Measurements from ENCODE around the gene MPPED1.

Gene MPPED1

GRCh38 chr22:43521716-43522115, 109.9 kb downstream of the MPPED1 start:
- no peak for DNase-seq (ENCODE audit: low spot score)

GRCh38 chr22:43526117-43526655, 114.4 kb downstream of the MPPED1 start:
- DNase-seq (ENCODE audit: low spot score), result no peak

- no peak for DNase-seq (ENCODE audit: low spot score)
Observed at GRCh38 chr22:43526946-43527345, 115.1 kb downstream of the MPPED1 start.

GRCh38 chr22:43528601-43529360, 117.0 kb downstream of the MPPED1 start:
- DNase-seq (ENCODE audit: low spot score), result no peak

GRCh38 chr22:43529461-43529860, 117.6 kb downstream of the MPPED1 start:
- no peak for DNase-seq (ENCODE audit: low spot score)

GRCh38 chr22:43529934-43530333, 118.1 kb downstream of the MPPED1 start:
- DNase-seq (ENCODE audit: low spot score), result no peak

- no peak for DNase-seq (ENCODE audit: low spot score)
Observed at GRCh38 chr22:43530349-43531201, 118.8 kb downstream of the MPPED1 start.

GRCh38 chr22:43531651-43532050, 119.8 kb downstream of the MPPED1 start:
- no peak for DNase-seq (ENCODE audit: low spot score)

- DNase-seq (ENCODE audit: low spot score), result no peak
Observed at GRCh38 chr22:43532301-43533155, 120.7 kb downstream of the MPPED1 start.

- no peak for DNase-seq (ENCODE audit: low spot score)
Observed at GRCh38 chr22:43533156-43533530, 121.3 kb downstream of the MPPED1 start.

GRCh38 chr22:43533656-43534428, 122.0 kb downstream of the MPPED1 start:
- DNase-seq (ENCODE audit: low spot score), result no peak

- DNase-seq (ENCODE audit: low spot score), result no peak
Observed at GRCh38 chr22:43534916-43535315, 123.1 kb downstream of the MPPED1 start.

- no peak for DNase-seq (ENCODE audit: low spot score)
Observed at GRCh38 chr22:43535336-43535735, 123.5 kb downstream of the MPPED1 start.

- DNase-seq (ENCODE audit: low spot score), result no peak
Observed at GRCh38 chr22:43535741-43536140, 123.9 kb downstream of the MPPED1 start.

- no peak for DNase-seq (ENCODE audit: low spot score)
Observed at GRCh38 chr22:43537019-43537585, 125.3 kb downstream of the MPPED1 start.

GRCh38 chr22:43539572-43540528, 128.0 kb downstream of the MPPED1 start:
- DNase-seq (ENCODE audit: low spot score), result no peak

GRCh38 chr22:43540529-43540923, 128.7 kb downstream of the MPPED1 start:
- DNase-seq (ENCODE audit: low spot score), result no peak

GRCh38 chr22:43541022-43541421, 129.2 kb downstream of the MPPED1 start:
- DNase-seq (ENCODE audit: low spot score), result no peak

GRCh38 chr22:43541462-43542407, 129.9 kb downstream of the MPPED1 start:
- DNase-seq (ENCODE audit: low spot score), result no peak

All from CD4-positive, alpha-beta T cell treated with Interleukin-15 for 4 hours (primary cell).